ENCODE data around the gene CAMK4. TPM values are rescaled to one million over a fixed set of nuclear protein-coding genes. Genes with fewer than 3 reads are reported as not detected.

The CAMK4 gene
- total and polyA plus RNA-seq, 2 of the 8 experiments (the other 6 are each of a cell fraction or from before 2014, with no cell fraction given) = 1.8 to 8.3 TPM

- H3K14ac ChIP-seq (ENCODE audit: insufficient read length) = no peak overlapping the region
- TF ChIP-seq POLR2AphosphoS5 (IDR thresholded peaks at IDR 0.05; ENCODE audit: low read depth, low read length) (no peak), ASH2L (IDR thresholded peaks at IDR 0.05; ENCODE audit: low read length) (no peak), ATF3 (IDR thresholded peaks at IDR 0.05; ENCODE audit: insufficient read depth, low read depth, low read length) (no peak)
- TF ChIP-seq, protein P1, sequence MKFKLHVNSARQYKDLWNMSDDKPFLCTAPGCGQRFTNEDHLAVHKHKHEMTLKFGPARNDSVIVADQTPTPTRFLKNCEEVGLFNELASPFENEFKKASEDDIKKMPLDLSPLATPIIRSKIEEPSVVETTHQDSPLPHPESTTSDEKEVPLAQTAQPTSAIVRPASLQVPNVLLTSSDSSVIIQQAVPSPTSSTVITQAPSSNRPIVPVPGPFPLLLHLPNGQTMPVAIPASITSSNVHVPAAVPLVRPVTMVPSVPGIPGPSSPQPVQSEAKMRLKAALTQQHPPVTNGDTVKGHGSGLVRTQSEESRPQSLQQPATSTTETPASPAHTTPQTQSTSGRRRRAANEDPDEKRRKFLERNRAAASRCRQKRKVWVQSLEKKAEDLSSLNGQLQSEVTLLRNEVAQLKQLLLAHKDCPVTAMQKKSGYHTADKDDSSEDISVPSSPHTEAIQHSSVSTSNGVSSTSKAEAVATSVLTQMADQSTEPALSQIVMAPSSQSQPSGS (IDR thresholded peaks at IDR 0.05; ENCODE audit: low read length) = no peak
- H3K36me3 ChIP-seq (ENCODE audit: control insufficient read depth in 2 of 4, insufficient read depth in 4 of 4, low read length in 3 of 4) = no peaks in the 10 kb centered on the region
- H3K27me3 ChIP-seq (replicated peaks in 1 of 4; ENCODE audit: control insufficient read depth in 3 of 4, extremely low read depth in 1 of 4, insufficient read depth in 3 of 4, low read length in 3 of 4) = no peaks in the 10 kb centered on the region
- no peak overlapping the region for H2BK12ac ChIP-seq (ENCODE audit: low read depth, low read length)
- no peaks in the 10 kb centered on the region for H3K4me1 ChIP-seq (replicated peaks in 1 of 4; ENCODE audit: control insufficient read depth in 3 of 4, insufficient read depth in 4 of 4, low read length in 3 of 4)
- no peak overlapping the region for H3K4ac ChIP-seq (replicated peaks; ENCODE audit: insufficient read length, low read depth, low read length)
- no peaks in the 10 kb centered on the region for H3K23me2 ChIP-seq (ENCODE audit: low read depth, low read length)
- no peak overlapping the region for H2BK15ac ChIP-seq (ENCODE audit: low read length)
- no peaks in the 10 kb centered on the region for H4K20me1 ChIP-seq (replicated peaks in 1 of 2; ENCODE audit: control insufficient read depth in 1 of 2, insufficient read depth in 2 of 2, low read length in 2 of 2)
- no peak overlapping the region for H2AK5ac ChIP-seq (ENCODE audit: low read depth, low read length)
- no peak overlapping the region for H3K4me3 ChIP-seq (ENCODE audit: extremely low read depth in 1 of 4, insufficient read depth in 2 of 4, low read depth in 3 of 4, low read length in 4 of 4)
- H3K79me1 ChIP-seq (ENCODE audit: low read depth, low read length) = no peaks in the 10 kb centered on the region; the same call in 1 of the 2 replicates
- H3K27ac ChIP-seq (ENCODE audit: low read depth, low read length) = no peak overlapping the region
- no peak overlapping the region for H4K8ac ChIP-seq (ENCODE audit: extremely low read depth, insufficient read depth, low read length)
- no peak overlapping the region for H4K91ac ChIP-seq (replicated peaks; ENCODE audit: insufficient read length, low read length)
- no peak overlapping the region for H4K5ac ChIP-seq (ENCODE audit: insufficient read length, low read depth, low read length)
- H3K18ac ChIP-seq (ENCODE audit: extremely low read depth, low read length) = no peak overlapping the region
- WGBS, 2 experiments (ENCODE audit: extremely low coverage in 1 of 2, insufficient coverage in 1 of 2, insufficient read length in 1 of 2, insufficient replicate concordance in 2 of 2, low coverage in 1 of 2, low lambda C conversion rate in 2 of 2, missing lambda C conversion rate in 1 of 2) = 91% methylated on average over 3 of the region's 3 CpGs; no CpG with 5 or more reads in 1 of the 2 experiments
- H3K23ac ChIP-seq (ENCODE audit: insufficient read length) = no peak overlapping the region
- no peak overlapping the region for H3K9ac ChIP-seq (replicated peaks in 1 of 4; ENCODE audit: extremely low read depth in 1 of 4, low read depth in 3 of 4, low read length in 3 of 4)
- H2BK5ac ChIP-seq (ENCODE audit: low read depth, low read length) = no peak overlapping the region
- no peak overlapping the region for H3K4me2 ChIP-seq (ENCODE audit: insufficient read depth in 1 of 2, low read depth in 2 of 2, low read length in 2 of 2)
- DNase-seq (ENCODE audit: low read depth in 1 of 2, low spot score in 2 of 2) = no peak
- no peak overlapping the region for H2BK120ac ChIP-seq (replicated peaks; ENCODE audit: low read depth, low read length)
- H2AFZ ChIP-seq (ENCODE audit: low read length) = no peak overlapping the region
- H2BK20ac ChIP-seq (ENCODE audit: low read length) = no peak overlapping the region
- POLR2A ChIA-PET (ENCODE audit: partially characterized antibody) = no interaction called here
- H3K56ac ChIP-seq (replicated peaks; ENCODE audit: insufficient read length, low read depth, low read length) = no peak overlapping the region
- H3K79me2 ChIP-seq (ENCODE audit: control insufficient read depth in 1 of 2, insufficient read depth in 2 of 2, low read length in 2 of 2) = no peaks in the 10 kb centered on the region
- CTCF ChIA-PET (ENCODE audit: partially characterized antibody) = interaction anchor here (0.6 to 3.8 kb wide), 6 partner anchors 8 to 363 kb away, joined by 3 to 15 read pairs (median 4); no protein-coding TSS in a partner anchor
- no peak for FAIRE-seq
- H3K9me3 ChIP-seq (ENCODE audit: insufficient read depth in 2 of 2, low read depth in 1 of 2, low read length in 1 of 2) = no peaks in the 10 kb centered on the region
Observed at GRCh38 chr5:111254613-111255012, 30.4 kb downstream of the CAMK4 start.

Measured in H1 (cell line).